K562 (cell line): ENCODE data around the gene TMEM88. TPM values are rescaled to one million over a fixed set of nuclear protein-coding genes. Genes with fewer than 3 reads are reported as not detected.

Experiments used
- C11orf30 ChIP-seq: fragments of 450-650 bp; IDR thresholded peaks from 2 replicates; pipeline ENCODE4 v1.6.1; 2016; ENCODE audit warnings: low read depth, mild to moderate bottlenecking
- CREM ChIP-seq: IDR thresholded peaks from 2 replicates; pipeline ENCODE4 v1.6.1; 2014; ENCODE audit warnings: antibody characterized with exemption, low read depth
- DPF2 ChIP-seq: fragments of 450-650 bp; IDR thresholded peaks from 2 replicates; pipeline ENCODE4 v1.6.1; 2016
- HDAC2 ChIP-seq: fragments of 450-650 bp; IDR thresholded peaks from 2 replicates; pipeline ENCODE4 v1.6.1; 2016; ENCODE audit warnings: mild to moderate bottlenecking
- MAZ ChIP-seq, 2 experiments: fragments of 450-650 bp in 1 of 2; sonication (generic) in 1 of 2; formaldehyde crosslinking; IDR thresholded peaks in 1 of 2; conservative IDR thresholded peaks in 1 of 2; 2 replicates each; pipeline versions ENCODE4 v1.4.0 to v1.5.0; 2020; ENCODE audit warnings: mild to moderate bottlenecking in 1 of 2, missing genetic modification reagents in 1 of 2
- NONO ChIP-seq, 2 experiments: fragments of 200-400 bp in 1 of 2; fragments of 450-650 bp in 1 of 2; formaldehyde crosslinking in 1 of 2; IDR thresholded peaks; 2 replicates each; pipeline ENCODE4 v1.6.1; 2017; ENCODE audit warnings: low read depth in 2 of 2, mild to moderate bottlenecking in 2 of 2, moderate library complexity in 2 of 2, low read length in 1 of 2
- PHF8 ChIP-seq: fragments of 200-600 bp; sonication (generic); IDR thresholded peaks from 2 replicates; pipeline ENCODE4 v1.6.1; 2012; ENCODE audit warnings: mixed run types, mild to moderate bottlenecking, inconsistent platforms, low read length, moderate library complexity, borderline replicate concordance
- SPI1 ChIP-seq: IDR thresholded peaks from 2 replicates; pipeline ENCODE4 v1.6.1; 2011; ENCODE audit warnings: low read depth, low read length, control low read depth, borderline replicate concordance
- SREBF1 ChIP-seq: fragments of 150-350 bp; IDR thresholded peaks from 2 replicates; pipeline ENCODE4 v1.6.1; 2014; ENCODE audit warnings: antibody characterized with exemption, low read depth, low read length, borderline replicate concordance
- TAF9B ChIP-seq: fragments of 450-650 bp; IDR thresholded peaks from 2 replicates; pipeline ENCODE4 v1.6.1; 2018; ENCODE audit warnings: mild to moderate bottlenecking; ENCODE audit not compliant: partially characterized antibody
- ZEB2 ChIP-seq: fragments of 450-650 bp; IDR thresholded peaks from 2 replicates; pipeline ENCODE4 v1.6.1; 2016
- ZNF23 ChIP-seq: fragments of 250-450 bp; sonication (Bioruptor Pico); IDR thresholded peaks from 2 replicates; pipeline ENCODE4 v1.4.0; 2020; ENCODE audit warnings: mild to moderate bottlenecking
- ZNF507 ChIP-seq: conservative IDR thresholded peaks from 2 replicates; pipeline ENCODE4 v1.6.1; 2017; ENCODE audit warnings: missing genetic modification characterization, missing compliant biosample characterization
- polyA plus RNA-seq, 8 experiments: library from polyadenylated mRNA; depleted of rRNA in 4 of 8; stranded (reverse) in 5 of 8; unstranded in 3 of 8; fragments of >200 nt; fragmentation: Nextera tagmentation in 2 of 8; fragmentation: Illumina TruSeq in 1 of 8; extraction: Ambion mirVana in 2 of 8; extraction: Trizol in 1 of 8; gene quantifications; 2 replicates each; pipeline versions ENCODE4 v1.2.1 to v1.2.3, GENCODE V29; 2011 to 2014; ENCODE audit warnings: inconsistent platforms in 1 of 8, missing spikeins in 1 of 8
- total RNA-seq, 7 experiments: library from RNA; depleted of rRNA in 6 of 7; stranded (reverse); fragments of >200 nt in 6 of 7; fragmentation: Illumina TruSeq in 2 of 7; extraction: Trizol in 2 of 7; gene quantifications; 2 replicates each; pipeline versions ENCODE4 v1.2.1 to v1.2.3, GENCODE V29; 2011 to 2021; ENCODE audit warnings: low replicate concordance in 1 of 7
- TF ChIP-seq, protein P1 (sequence below), 2 experiments: fragments of 450-650 bp; IDR thresholded peaks; 2 replicates each; pipeline ENCODE4 v1.6.1; 2016; ENCODE audit warnings: mild to moderate bottlenecking in 2 of 2, borderline replicate concordance in 1 of 2, low read depth in 1 of 2, moderate library complexity in 1 of 2
- TF ChIP-seq, protein P2 (sequence below): sonication (generic); formaldehyde crosslinking; IDR thresholded peaks from 2 replicates; pipeline ENCODE4 v1.8.0; 2022; ENCODE audit warnings: mild to moderate bottlenecking, missing genetic modification reagents

TMEM88 gene
- total and polyA plus RNA-seq, 9 of the 15 experiments (the other 6 are each of a cell fraction or from before 2014, with no cell fraction given), result 0.10 to 1.4 (median 0.36) TPM; not detected in 3

DNA sequence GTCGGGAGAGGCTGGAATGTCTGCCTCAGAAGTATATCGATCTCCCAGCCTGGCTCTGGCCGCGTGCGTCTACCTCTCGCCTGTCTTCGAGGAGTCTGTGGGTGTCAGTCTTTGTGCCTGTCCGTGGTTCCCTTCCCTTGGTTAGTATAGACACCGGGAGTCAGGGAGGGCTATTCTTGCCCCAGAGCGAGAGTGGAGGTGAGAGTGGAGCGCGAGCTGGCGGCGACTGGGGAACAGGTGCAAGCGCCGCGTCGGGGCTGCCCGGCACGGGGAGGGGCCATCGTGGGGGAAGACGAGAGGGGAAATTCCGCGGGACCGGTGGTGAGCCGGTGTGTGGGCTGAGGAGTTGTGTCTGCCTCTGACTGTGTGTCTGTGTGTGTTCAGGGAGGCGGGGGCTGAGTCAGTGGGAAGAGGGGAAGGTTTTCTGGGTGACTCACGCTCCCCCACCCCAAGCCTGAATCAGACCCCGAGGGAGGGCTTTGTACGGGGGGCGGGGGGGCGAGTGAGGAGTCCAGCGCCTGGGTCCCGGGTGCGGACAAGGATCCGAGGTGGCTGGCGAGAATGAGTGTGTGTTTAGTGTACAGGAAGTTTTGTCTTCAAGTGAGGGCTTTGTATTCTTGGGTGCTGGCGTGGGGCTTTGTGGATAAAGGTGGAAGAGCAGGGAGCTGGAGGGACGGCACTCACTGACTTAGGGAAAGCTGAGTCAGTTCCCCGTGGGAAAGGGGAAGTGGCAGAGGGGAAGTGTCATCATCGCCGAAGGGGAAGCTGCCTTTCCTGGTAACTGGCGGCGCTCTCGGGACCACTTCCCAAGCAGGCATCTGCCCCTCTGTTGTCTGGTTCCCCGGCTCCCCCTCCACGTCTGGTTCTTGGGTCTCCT lies 12.2 kb upstream of the TMEM88 start (continued):
- TF ChIP-seq, protein P1, sequence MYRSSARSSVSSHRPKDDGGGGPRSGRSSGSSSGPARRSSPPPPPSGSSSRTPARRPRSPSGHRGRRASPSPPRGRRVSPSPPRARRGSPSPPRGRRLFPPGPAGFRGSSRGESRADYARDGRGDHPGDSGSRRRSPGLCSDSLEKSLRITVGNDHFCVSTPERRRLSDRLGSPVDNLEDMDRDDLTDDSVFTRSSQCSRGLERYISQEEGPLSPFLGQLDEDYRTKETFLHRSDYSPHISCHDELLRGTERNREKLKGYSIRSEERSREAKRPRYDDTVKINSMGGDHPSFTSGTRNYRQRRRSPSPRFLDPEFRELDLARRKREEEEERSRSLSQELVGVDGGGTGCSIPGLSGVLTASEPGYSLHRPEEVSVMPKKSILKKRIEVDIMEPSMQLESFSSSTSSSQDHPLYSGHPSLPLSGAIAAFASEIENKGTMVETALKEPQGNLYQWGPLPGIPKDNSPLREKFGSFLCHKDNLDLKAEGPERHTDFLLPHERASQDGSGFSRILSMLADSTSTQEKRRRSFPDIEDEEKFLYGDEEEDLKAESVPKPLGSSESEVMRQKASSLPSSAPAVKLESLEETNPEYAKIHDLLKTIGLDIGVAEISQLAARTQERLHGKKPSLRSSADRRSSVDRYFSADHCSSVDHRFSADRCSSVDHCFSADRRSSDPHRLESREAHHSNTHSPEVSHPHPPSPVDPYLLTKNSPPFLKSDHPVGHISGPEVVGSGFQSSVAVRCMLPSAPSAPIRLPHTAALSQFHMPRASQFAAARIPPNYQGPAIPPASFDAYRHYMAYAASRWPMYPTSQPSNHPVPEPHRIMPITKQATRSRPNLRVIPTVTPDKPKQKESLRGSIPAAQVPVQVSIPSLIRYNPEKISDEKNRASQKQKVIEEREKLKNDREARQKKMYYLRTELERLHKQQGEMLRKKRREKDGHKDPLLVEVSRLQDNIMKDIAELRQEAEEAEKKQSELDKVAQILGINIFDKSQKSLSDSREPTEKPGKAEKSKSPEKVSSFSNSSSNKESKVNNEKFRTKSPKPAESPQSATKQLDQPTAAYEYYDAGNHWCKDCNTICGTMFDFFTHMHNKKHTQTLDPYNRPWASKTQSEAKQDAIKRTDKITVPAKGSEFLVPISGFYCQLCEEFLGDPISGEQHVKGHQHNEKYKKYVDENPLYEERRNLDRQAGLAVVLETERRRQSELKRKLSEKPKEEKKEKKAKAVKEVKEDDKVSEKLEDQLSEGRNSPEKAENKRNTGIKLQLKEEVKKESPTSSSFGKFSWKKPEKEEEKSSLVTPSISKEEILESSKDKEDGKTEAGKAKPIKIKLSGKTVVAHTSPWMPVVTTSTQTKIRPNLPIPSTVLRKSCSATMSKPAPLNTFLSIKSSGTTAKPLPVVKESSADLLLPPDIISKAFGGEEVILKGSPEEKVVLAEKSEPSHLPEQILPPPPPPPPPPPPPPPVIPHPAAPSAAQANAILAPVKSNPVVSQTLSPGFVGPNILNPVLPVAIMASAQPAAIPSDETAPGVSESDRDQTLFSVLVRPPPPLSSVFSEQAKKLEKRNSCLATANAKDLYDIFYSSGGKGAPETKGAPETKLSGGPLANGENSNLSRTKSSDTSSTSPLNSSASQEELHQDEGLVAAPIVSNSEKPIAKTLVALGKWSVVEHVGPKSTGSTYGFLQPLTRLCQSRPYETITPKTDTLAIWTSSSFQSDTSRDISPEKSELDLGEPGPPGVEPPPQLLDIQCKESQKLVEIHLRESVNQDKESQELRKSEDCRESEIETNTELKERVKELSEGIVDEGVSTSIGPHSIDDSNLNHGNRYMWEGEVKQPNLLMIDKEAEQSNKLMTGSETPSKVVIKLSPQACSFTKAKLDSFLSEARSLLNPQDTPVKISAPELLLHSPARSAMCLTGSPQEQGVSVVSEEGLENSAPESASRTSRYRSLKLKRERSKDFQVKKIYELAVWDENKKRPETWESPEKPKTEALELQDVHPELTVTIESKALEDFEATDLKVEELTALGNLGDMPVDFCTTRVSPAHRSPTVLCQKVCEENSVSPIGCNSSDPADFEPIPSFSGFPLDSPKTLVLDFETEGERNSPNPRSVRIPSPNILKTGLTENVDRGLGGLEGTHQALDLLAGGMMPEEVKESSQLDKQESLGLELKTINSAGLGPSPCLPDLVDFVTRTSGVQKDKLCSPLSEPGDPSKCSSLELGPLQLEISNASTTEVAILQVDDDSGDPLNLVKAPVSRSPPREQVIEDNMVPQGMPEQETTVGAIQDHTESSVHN (IDR thresholded peaks at IDR 0.05; ENCODE audit: borderline replicate concordance in 1 of 2, low read depth in 1 of 2), result peak in 1 of 2 experiments; percentile 73; a peak in 2 of 4 replicates
- 0 out of 4 replicates have a peak, but pooled peaks of 1 of the 2 experiments have one; percentile 24 for TF ChIP-seq NONO (IDR thresholded peaks at IDR 0.05; ENCODE audit: low read depth in 2 of 2, low read length in 1 of 2)
- TF ChIP-seq C11orf30, result peak; percentile 86
- peak; percentile 17 for TF ChIP-seq TAF9B
- TF ChIP-seq PHF8, result peak; percentile 28; the same call in 1 of the 2 replicates
- peak; percentile 99 for TF ChIP-seq SPI1
- TF ChIP-seq ZEB2, result 0 out of 2 replicates have a peak, but pooled peaks have one; percentile 8
- TF ChIP-seq ZNF507 (tag), result no peak
- no peak for TF ChIP-seq ZNF23 (CRISPR knock-in tag)
- TF ChIP-seq, protein P2, sequence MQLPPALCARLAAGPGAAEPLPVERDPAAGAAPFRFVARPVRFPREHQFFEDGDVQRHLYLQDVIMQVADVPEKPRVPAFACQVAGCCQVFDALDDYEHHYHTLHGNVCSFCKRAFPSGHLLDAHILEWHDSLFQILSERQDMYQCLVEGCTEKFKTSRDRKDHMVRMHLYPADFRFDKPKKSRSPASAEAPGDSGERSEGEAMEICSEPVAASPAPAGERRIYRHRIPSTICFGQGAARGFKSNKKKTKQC (CRISPR knock-in tag), result no peak; the same call in 1 of the 2 replicates
- peak; percentile 71 for TF ChIP-seq DPF2
- no peak for TF ChIP-seq SREBF1
- peak; percentile 10; the same call in 1 of the 2 replicates for TF ChIP-seq HDAC2
- peak; percentile 35 for TF ChIP-seq CREM
- peak in 1 of 2 experiments; percentile 43; a peak in 1 of 4 replicates for TF ChIP-seq MAZ (CRISPR knock-in tag; conservative IDR thresholded peaks at IDR 0.05 in 1 of 2, IDR thresholded peaks at IDR 0.05 in 1 of 2)
- TF ChIP-seq, all 486 proteins: peak for 65
